ENCODE results near the gene SLC14A1.
A peak's percentile ranks its signal among the peaks of the same experiment; 100 is the strongest.

Gene SLC14A1

GRCh38 chr18:45748501-45748900, 24.5 kb downstream of the SLC14A1 start:
- Histone ChIP-seq H3K36me3 (no peaks in the 10 kb centered on the region), H3K4me1 (peaks cover 0 to 31% (median 14%) of the 10 kb centered on the region in 4 donors), H3K4me3 (no peak overlapping the region), H3K27me3 (no peaks in the 10 kb centered on the region), H3K27ac (no peak overlapping the region), H3K9me3 (no peaks in the 10 kb centered on the region)
- DNase-seq = no peak
- no peak for TF ChIP-seq CTCF (IDR thresholded peaks at IDR 0.05)
- intact Hi-C loops (cut with DNase I; ENCODE audit: low total_unique reads) = no loop called here

- H3K27me3 ChIP-seq = no peaks in the 10 kb centered on the region
- no peaks in the 10 kb centered on the region for H3K36me3 ChIP-seq
- H3K27ac ChIP-seq = no peak overlapping the region
- intact Hi-C loops (cut with DNase I; ENCODE audit: low total_unique reads) = no loop called here
- DNase-seq = no peak
- no peak for TF ChIP-seq CTCF (IDR thresholded peaks at IDR 0.05)
- peaks cover 0 to 42% (median 11%) of the 10 kb centered on the region in 4 donors for H3K4me1 ChIP-seq
- H3K9me3 ChIP-seq = no peaks in the 10 kb centered on the region
- no peak overlapping the region for H3K4me3 ChIP-seq
Observed at GRCh38 chr18:45749918-45750689, 26.1 kb downstream of the SLC14A1 start.

- Histone ChIP-seq H3K9me3 (no peaks in the 10 kb centered on the region), H3K36me3 (no peaks in the 10 kb centered on the region), H3K27me3 (no peaks in the 10 kb centered on the region), H3K4me3 (no peak overlapping the region), H3K27ac (no peak overlapping the region), H3K4me1 (peaks cover 0 to 42% (median 6%) of the 10 kb centered on the region in 4 donors)
- intact Hi-C loops (cut with DNase I; ENCODE audit: low total_unique reads) = no loop called here
- no peak for DNase-seq
- no peak for TF ChIP-seq CTCF (IDR thresholded peaks at IDR 0.05)
Observed at GRCh38 chr18:45751766-45752165, 27.8 kb downstream of the SLC14A1 start.

- Histone ChIP-seq H3K27me3 (no peaks in the 10 kb centered on the region), H3K9me3 (no peaks in the 10 kb centered on the region), H3K4me1 (peaks cover 0 to 44% (median 9%) of the 10 kb centered on the region in 4 donors), H3K27ac (no peak overlapping the region), H3K4me3 (no peak overlapping the region), H3K36me3 (no peaks in the 10 kb centered on the region)
- no peak for DNase-seq
- intact Hi-C loops (cut with DNase I; ENCODE audit: low total_unique reads) = no loop called here
- no peak for TF ChIP-seq CTCF (IDR thresholded peaks at IDR 0.05)
Observed at GRCh38 chr18:45752681-45753080, 28.7 kb downstream of the SLC14A1 start.

- Histone ChIP-seq H3K4me1 (peaks cover 0 to 44% (median 9%) of the 10 kb centered on the region in 4 donors), H3K27me3 (no peaks in the 10 kb centered on the region), H3K36me3 (no peaks in the 10 kb centered on the region), H3K27ac (peak overlapping the region in 1 of 2 donors; percentile 9), H3K9me3 (no peaks in the 10 kb centered on the region), H3K4me3 (no peak overlapping the region)
- intact Hi-C loops (cut with DNase I; ENCODE audit: low total_unique reads) = no loop called here
- no peak for DNase-seq
- TF ChIP-seq CTCF (IDR thresholded peaks at IDR 0.05) = no peak
Observed at GRCh38 chr18:45753286-45753685, 29.3 kb downstream of the SLC14A1 start.
